PC-9 (cell line): Measurements from ENCODE around the gene ZNF75A.

Experiments
- EZH2 ChIP-seq: fragments of 200-600 bp; sonication (generic); IDR thresholded peaks from 2 replicates; pipeline ENCODE4 v1.8.0; 2017; ENCODE audit warnings: antibody characterized with exemption, low read depth
- TF ChIP-seq, protein P1 (sequence below): fragments of 200-600 bp; sonication (generic); conservative IDR thresholded peaks from 2 replicates; pipeline ENCODE4 v1.6.1; 2017; ENCODE audit warnings: mixed run types, antibody characterized with exemption, mild to moderate bottlenecking, moderate library complexity

DNA sequence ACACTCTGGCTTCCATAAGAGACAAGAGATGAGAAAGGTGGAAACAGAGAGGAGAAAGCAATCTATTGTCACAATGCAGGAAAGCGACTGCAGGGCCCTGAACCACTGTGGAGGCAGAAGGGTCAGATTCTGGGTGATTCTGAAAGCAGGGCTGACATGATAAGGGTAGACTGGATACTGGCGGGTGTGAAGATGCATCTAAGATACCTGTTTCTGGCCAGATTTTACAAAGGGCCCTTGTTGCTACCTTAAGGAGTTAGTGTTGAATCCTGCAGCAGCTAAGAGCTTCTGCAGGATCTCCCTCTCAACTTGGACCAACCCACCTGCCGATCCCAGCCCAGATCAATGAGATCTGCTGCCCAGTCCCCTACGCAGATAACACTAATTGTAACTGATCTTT, 42.8 kb upstream of the ZNF75A start:
- TF ChIP-seq, protein P1, sequence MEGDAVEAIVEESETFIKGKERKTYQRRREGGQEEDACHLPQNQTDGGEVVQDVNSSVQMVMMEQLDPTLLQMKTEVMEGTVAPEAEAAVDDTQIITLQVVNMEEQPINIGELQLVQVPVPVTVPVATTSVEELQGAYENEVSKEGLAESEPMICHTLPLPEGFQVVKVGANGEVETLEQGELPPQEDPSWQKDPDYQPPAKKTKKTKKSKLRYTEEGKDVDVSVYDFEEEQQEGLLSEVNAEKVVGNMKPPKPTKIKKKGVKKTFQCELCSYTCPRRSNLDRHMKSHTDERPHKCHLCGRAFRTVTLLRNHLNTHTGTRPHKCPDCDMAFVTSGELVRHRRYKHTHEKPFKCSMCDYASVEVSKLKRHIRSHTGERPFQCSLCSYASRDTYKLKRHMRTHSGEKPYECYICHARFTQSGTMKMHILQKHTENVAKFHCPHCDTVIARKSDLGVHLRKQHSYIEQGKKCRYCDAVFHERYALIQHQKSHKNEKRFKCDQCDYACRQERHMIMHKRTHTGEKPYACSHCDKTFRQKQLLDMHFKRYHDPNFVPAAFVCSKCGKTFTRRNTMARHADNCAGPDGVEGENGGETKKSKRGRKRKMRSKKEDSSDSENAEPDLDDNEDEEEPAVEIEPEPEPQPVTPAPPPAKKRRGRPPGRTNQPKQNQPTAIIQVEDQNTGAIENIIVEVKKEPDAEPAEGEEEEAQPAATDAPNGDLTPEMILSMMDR: no peak
- no peak for TF ChIP-seq EZH2
